GM19043 (cell line): ENCODE measurements around the gene DSCAM.

ENCODE experiments used
- ATAC-seq: cut with Tn5 transposase; IDR thresholded peaks from one replicate; pipeline ENCODE4 v1.9.1; 2021; ENCODE audit warnings: low read depth; ENCODE audit not compliant: unreplicated experiment

DSCAM gene

GRCh38 chr21:40118527-40118926, 728.4 kb downstream of the DSCAM start:
- ATAC-seq = no peak

GRCh38 chr21:40117236-40117635, 729.7 kb downstream of the DSCAM start:
- no peak for ATAC-seq

GRCh38 chr21:40115775-40116174, 731.2 kb downstream of the DSCAM start:
- no peak for ATAC-seq

DNA sequence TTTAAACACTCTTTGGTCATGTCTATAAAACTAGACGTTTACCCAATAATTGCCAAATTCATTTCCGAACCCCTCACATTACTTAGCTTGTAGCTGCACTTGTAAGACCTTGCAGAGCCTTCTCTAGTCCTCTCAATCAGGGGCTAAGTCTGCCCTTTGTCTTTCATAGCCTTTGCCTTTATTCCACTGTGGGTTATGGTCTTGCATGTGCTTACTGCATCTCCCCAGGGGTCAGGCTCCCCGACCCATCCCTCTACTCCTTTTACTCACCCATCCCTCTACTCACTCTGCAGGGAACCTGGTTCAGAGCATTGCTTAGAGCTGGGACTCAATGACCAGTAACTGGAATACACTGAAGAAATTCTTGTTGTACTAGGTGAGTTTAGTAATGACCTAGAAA, 744.3 kb downstream of the DSCAM start:
- no peak for ATAC-seq

GRCh38 chr21:40099809-40100208, 747.1 kb downstream of the DSCAM start:
- no peak for ATAC-seq

- ATAC-seq = no peak
Observed at GRCh38 chr21:40095477-40095876, 751.5 kb downstream of the DSCAM start.

DNA sequence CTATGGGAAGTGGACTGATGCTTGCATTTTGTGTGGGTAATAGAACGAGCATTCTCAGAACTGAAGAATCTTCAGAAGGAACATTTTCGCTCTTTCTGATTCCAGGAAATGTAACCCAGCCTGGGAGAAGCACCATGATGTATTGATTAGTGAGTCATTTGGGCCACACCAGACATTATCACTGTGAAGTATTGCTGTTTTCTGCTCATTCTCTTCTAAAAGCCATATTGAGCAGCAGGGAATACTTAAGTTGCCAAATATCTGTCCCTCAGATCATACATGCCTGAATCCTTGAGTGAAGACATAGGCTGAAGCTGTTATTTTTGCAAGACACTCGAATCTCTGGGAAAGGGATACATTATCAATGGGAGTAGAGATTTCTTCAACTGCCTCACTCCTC, 766.6 kb downstream of the DSCAM start:
- ATAC-seq = no peak

GRCh38 chr21:40074710-40075109, 772.2 kb downstream of the DSCAM start:
- no peak for ATAC-seq

GRCh38 chr21:40074198-40074597, 772.8 kb downstream of the DSCAM start:
- ATAC-seq = no peak

DNA sequence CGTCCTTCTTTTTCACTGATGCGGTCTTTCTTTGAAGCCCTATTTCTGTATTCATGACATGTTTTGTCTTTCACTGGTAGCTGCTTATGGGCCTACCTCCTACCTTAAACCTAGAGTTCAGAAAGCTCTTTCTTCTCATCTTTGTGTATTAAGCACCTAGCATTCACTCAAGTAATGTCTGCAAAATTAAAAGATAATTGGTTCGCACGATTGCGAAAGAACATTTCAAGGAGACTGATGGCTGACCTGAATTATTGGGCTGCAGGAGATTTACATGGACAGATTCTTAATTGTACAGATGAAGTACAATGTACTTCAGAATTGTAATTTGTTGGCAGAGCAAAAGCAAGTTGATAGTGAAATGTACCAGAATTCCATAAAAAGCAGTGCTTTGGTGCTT, 773.3 kb downstream of the DSCAM start:
- no peak for ATAC-seq

DNA sequence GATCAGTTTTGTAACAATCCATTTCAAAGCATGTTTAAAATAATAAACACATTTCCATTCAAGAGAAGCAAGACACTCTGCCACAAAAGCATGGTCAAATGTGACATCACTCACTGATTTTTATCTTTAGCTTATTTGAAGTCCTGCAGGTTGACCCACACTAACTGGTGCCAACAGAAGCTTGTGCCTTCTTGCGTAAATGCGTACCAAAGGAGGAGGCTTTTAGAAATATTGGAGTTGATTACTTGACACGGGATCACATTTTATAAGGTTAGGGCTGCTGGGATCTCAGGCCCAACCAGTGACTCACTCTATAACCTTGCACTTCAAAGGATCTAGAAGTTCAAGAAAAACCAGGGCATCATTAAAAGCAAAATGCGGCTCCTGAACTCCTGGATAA, 776.1 kb downstream of the DSCAM start:
- ATAC-seq = no peak

DNA sequence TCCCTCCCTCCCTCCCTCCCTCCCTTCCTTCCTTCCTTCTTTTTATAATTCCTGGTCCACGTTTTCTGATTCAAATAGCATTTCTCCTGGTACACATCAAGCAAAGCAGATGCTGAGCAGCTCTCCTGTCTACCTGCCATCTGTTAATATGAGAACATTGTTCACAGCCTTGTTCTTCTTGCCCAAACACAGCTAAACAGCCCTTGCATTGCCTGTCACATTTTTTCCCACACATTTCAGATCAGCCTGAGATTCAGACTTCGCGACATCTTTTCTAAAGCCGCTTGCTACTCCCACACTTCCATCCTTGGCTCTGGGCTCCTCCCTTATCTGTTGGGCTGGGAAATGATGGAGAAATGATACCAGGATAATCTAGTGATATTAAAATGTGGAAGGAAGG, 779.2 kb downstream of the DSCAM start:
- ATAC-seq = no peak

DNA sequence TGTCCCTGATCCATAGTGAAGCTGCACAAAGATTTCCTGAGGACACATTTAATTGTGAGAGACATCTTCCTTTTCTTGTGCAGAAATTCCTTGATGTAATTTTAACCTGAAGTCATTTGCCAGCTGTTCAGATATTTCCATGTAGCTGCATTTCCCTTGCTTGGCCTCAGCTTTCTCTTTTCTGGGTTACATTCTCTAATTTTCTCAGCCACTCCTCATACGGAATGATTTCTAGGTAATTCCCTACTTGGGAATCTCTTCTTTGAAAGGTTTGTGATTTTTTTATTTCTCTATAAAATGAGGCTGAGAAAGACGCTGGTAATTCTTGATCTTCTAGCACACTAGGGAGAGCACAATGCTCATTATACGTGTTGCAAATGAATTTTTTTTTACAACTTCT, 780.7 kb downstream of the DSCAM start:
- ATAC-seq = no peak

DNA sequence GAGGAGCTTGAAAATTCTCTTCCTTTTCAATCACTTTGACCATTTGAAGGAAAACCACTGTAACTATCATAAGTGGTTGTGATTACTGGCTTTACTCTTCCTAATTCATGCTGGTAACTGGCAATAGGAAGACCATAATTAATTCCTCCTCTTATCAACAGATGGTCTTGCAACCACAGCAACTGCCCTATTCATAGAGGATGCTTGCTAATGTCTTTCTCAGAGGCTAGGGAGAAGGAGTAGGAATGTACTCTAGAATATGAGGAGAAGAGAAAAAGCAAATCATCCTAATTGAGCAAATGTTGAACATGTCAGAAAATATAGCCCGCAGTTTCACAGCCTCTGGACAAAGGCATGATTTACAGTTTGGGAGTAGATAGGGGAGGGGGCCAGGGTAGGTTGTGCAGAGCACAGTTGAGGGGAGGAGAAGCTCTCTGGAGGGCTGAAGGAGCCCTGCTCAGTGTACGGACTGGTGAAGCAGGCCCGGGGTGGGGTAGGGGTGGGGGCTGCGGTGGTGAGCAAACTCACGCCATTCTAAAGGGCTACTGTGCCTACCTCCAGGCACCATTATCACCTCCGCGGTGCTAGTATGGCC, 786.8 kb downstream of the DSCAM start:
- ATAC-seq = no peak

- no peak for ATAC-seq
Observed at GRCh38 chr21:40057331-40057730, 789.6 kb downstream of the DSCAM start.

DNA sequence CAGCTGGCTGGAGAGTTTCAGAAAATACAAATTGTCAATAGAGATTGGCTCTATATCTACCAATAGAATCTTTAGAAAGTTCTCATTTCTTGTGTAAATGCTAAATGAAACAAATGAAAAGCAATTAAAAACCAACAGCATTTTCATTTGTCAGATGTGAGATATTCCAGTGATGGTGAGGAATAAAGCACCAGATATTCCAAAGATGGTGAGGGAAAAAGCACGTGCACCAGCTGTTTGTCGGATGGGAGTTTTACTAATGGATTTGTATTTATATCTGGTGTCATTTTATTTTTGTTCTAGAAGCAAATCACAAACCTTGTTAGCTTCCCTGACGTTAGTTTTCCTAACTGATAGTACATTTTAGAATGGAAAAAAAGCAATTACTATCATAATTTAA, 790.9 kb downstream of the DSCAM start:
- ATAC-seq = no peak

DNA sequence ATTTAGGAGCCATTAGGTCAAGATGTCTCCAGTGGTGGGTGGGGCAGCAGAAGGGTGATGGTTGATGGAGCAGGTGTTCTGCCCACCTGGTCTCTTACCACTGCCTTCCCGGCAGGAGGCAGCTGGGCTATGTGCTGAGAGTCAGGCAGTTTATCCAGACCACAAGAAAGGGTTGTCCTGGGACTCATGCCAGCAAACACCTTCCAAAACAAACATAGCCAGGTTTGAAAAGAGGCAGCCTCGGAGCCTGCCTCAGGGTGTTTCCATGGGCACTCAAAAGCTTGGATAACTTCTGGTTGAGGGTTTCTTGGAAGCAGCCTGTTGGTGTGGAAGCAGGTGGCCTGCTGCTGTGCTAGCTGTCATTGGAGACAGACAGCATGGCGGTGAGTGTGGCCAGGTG, 792.6 kb downstream of the DSCAM start:
- ATAC-seq = no peak

DNA sequence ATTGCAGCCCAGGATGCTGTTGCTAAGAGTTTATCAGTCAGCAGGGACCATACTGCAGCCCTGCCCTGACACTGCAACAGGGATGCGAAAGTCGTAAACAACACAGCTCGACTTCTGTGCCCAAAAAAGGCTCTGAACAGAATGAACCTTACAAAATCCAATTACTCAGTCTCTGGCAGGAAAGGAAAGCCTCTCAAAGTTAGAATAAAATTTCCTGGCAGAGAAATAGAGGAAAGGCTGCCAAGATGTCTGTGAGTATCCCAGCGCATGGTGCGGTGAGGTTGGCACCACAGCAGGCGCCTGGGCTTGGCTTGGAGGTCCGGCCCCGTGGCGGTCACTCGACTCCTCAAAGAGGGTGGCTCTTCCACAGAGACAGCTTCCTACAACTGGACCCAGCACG, 794.0 kb downstream of the DSCAM start:
- no peak for ATAC-seq

GRCh38 chr21:40052276-40052675, 794.7 kb downstream of the DSCAM start:
- ATAC-seq = no peak

DNA sequence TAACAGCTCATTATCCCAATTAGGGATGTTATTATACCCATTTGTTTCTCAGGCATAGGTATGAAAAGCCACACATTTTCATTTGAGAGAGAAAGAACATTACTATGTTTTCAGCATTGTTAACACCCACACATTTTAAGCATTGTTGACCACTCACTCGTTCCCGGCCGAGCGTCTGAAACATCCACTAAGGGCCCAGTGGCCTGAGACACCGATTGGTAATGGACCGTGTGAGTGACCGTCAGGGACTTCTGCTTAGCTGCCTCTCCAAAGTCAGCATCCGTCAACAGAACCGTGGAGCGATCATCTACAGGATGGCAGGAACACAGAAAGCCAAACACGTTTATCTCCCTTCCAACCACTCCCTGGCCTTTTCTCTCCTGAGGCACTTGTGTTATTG, 795.2 kb downstream of the DSCAM start:
- ATAC-seq = no peak

GRCh38 chr21:40049931-40050290, 797.0 kb downstream of the DSCAM start:
- no peak for ATAC-seq

- no peak for ATAC-seq
Observed at GRCh38 chr21:40049031-40049930, 797.7 kb downstream of the DSCAM start.
